ENCODE results near the gene PHOX2B. TPM values are rescaled to one million over a fixed set of nuclear protein-coding genes. Genes with fewer than 3 reads are reported as not detected.

The PHOX2B gene
- total RNA-seq, 1 donor from 2014 or later, result not detected

- peaks cover 41% of the 10 kb centered on the region for H3K27me3 Mint-ChIP-seq (ENCODE audit: unreplicated experiment)
- TF ChIP-seq CTCF (IDR thresholded peaks at IDR 0.05), result no peak
- no peaks in the 10 kb centered on the region for H3K36me3 Mint-ChIP-seq (ENCODE audit: unreplicated experiment)
- DNase-seq (ENCODE audit: extremely low spot score, unreplicated experiment), result no peak
- H3K4me1 Mint-ChIP-seq (ENCODE audit: unreplicated experiment), result no peaks in the 10 kb centered on the region
- no peak overlapping the region for H3K4me3 Mint-ChIP-seq (ENCODE audit: unreplicated experiment)
- H3K9me3 Mint-ChIP-seq (ENCODE audit: unreplicated experiment), result peaks cover 9% of the 10 kb centered on the region
- no peak overlapping the region for H3K27ac Mint-ChIP-seq (ENCODE audit: unreplicated experiment)
These were observed 20.0 kb downstream of the PHOX2B start for GRCh38 chr4:41728573-41728913.

GRCh38 chr4:41727861-41728572 is 20.5 kb downstream of the PHOX2B start:
- Mint-ChIP-seq H3K4me1 (ENCODE audit: unreplicated experiment) (no peaks in the 10 kb centered on the region), H3K36me3 (ENCODE audit: unreplicated experiment) (no peaks in the 10 kb centered on the region), H3K27ac (ENCODE audit: unreplicated experiment) (no peak overlapping the region), H3K27me3 (ENCODE audit: unreplicated experiment) (peaks cover 41% of the 10 kb centered on the region), H3K9me3 (ENCODE audit: unreplicated experiment) (peaks cover 9% of the 10 kb centered on the region), H3K4me3 (ENCODE audit: unreplicated experiment) (no peak overlapping the region)
- DNase-seq (ENCODE audit: extremely low spot score, unreplicated experiment), result no peak
- no peak for TF ChIP-seq CTCF (IDR thresholded peaks at IDR 0.05)

GRCh38 chr4:41725254-41725653 is 23.3 kb downstream of the PHOX2B start:
- DNase-seq (ENCODE audit: extremely low spot score, unreplicated experiment), result no peak
- peaks cover 23% of the 10 kb centered on the region for H3K27me3 Mint-ChIP-seq (ENCODE audit: unreplicated experiment)
- H3K4me1 Mint-ChIP-seq (ENCODE audit: unreplicated experiment), result no peaks in the 10 kb centered on the region
- H3K4me3 Mint-ChIP-seq (ENCODE audit: unreplicated experiment), result no peak overlapping the region
- H3K27ac Mint-ChIP-seq (ENCODE audit: unreplicated experiment), result no peak overlapping the region
- no peak for TF ChIP-seq CTCF (IDR thresholded peaks at IDR 0.05)
- H3K36me3 Mint-ChIP-seq (ENCODE audit: unreplicated experiment), result no peaks in the 10 kb centered on the region
- H3K9me3 Mint-ChIP-seq (ENCODE audit: unreplicated experiment), result peaks cover 10% of the 10 kb centered on the region

- Mint-ChIP-seq H3K9me3 (ENCODE audit: unreplicated experiment) (peaks cover 16% of the 10 kb centered on the region), H3K4me1 (ENCODE audit: unreplicated experiment) (no peaks in the 10 kb centered on the region), H3K27ac (ENCODE audit: unreplicated experiment) (no peak overlapping the region), H3K36me3 (ENCODE audit: unreplicated experiment) (no peaks in the 10 kb centered on the region), H3K27me3 (ENCODE audit: unreplicated experiment) (peaks cover 10% of the 10 kb centered on the region), H3K4me3 (ENCODE audit: unreplicated experiment) (no peak overlapping the region)
- TF ChIP-seq CTCF (IDR thresholded peaks at IDR 0.05), result no peak
- no peak for DNase-seq (ENCODE audit: extremely low spot score, unreplicated experiment)
These were observed 25.2 kb downstream of the PHOX2B start for GRCh38 chr4:41723286-41723685.

- no peak for TF ChIP-seq CTCF (IDR thresholded peaks at IDR 0.05)
- H3K4me3 Mint-ChIP-seq (ENCODE audit: unreplicated experiment), result no peak overlapping the region
- H3K27me3 Mint-ChIP-seq (ENCODE audit: unreplicated experiment), result peaks cover 5% of the 10 kb centered on the region
- H3K4me1 Mint-ChIP-seq (ENCODE audit: unreplicated experiment), result no peaks in the 10 kb centered on the region
- no peaks in the 10 kb centered on the region for H3K36me3 Mint-ChIP-seq (ENCODE audit: unreplicated experiment)
- no peak overlapping the region for H3K27ac Mint-ChIP-seq (ENCODE audit: unreplicated experiment)
- DNase-seq (ENCODE audit: extremely low spot score, unreplicated experiment), result no peak
- H3K9me3 Mint-ChIP-seq (ENCODE audit: unreplicated experiment), result peaks cover 16% of the 10 kb centered on the region
These were observed 26.3 kb downstream of the PHOX2B start for GRCh38 chr4:41722181-41722580.
